NCI-H2107 (cell line): Measurements from ENCODE around the gene GOLT1A.

ENCODE experiments used
- DNase-seq: peaks from one replicate; lab custom pipeline; 2025; lab: John Stamatoyannopoulos, UW

The GOLT1A gene

GRCh38 chr1:204192046-204192445 lies 21.7 kb downstream of the GOLT1A start:
- peak; percentile 76 for DNase-seq

GRCh38 chr1:204191456-204191855 lies 22.3 kb downstream of the GOLT1A start:
- DNase-seq: no peak

- peak; percentile 53 for DNase-seq
These were observed 23.3 kb downstream of the GOLT1A start for GRCh38 chr1:204190212-204191211.

DNA sequence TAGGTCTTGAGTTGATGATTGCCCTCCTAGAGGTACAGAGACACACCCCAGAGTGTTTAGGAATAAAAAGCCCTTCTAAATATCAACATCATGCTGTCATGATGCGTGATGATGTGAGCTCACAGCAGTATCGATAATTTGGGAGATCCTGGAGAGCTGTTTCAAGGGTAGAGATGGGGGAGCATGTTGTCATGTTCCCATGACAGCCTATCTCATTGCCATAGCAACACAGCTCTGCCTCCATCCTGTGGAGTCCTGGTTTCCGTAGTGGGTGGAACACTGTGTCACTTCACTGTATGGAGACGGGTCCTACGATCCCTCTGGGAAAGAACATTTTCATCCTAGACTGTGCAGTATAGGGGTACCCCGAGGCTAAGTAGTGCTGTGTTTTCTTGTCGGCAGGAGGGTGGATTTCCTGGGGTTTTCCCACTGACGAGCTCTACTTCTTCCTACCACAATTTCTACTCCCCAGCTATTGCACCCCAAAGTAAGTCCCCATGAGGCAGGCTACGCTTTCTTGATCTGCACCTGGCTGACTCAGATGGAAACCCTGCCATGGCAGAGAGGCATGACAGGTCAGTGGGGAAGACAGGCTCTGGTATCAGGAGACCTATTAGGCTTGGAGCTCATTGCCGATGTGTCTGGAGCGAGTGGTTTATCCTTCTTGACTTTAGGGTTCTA lies 24.7 kb downstream of the GOLT1A start:
- DNase-seq: no peak

DNA sequence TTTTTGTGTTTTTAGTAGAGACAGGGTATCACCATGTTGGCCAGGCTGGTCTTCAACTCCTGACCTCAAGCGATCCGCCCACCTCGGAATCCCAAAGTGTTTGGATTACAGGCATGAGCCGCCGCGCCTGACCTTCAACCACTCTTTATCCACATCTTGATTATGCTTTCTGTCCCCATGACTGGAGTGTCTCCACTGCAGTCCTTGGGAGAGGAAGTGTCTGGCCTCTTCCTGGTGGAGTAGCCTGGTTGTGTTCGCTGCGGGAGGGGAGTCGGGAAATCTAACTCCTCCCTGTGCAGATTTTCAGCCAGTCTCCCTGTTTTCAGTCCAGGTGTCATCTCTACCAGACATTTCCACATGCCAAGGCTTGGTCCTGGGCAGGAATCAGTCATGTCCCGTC lies 27.2 kb downstream of the GOLT1A start:
- DNase-seq: no peak

GRCh38 chr1:204181116-204181515 lies 32.7 kb downstream of the GOLT1A start:
- DNase-seq: no peak

- no peak for DNase-seq
These were observed 33.7 kb downstream of the GOLT1A start for GRCh38 chr1:204180133-204180532.

- no peak for DNase-seq
These were observed 35.1 kb downstream of the GOLT1A start for GRCh38 chr1:204178487-204179281.

DNA sequence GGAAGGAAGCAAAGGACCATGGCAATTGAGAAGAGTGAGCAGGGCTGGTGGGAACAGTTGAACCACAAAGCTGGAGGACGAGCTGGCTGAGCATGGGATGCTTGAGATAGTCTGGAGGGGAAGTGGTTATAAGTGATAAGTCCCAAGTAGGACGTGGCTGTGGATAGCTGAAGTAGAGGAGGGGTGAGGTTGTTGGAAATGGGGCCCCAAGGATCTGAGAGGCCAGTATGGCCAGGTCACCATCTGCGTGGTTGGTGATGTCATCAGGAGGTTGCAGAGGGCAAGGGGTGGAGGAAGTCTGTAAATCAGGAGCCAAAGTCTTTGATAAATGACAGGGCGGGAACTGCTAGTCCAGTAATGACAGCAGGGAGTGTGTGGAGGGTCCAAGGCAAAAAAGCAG lies 36.7 kb downstream of the GOLT1A start:
- no peak for DNase-seq

GRCh38 chr1:204176049-204176448 lies 37.7 kb downstream of the GOLT1A start:
- DNase-seq: no peak

GRCh38 chr1:204174958-204175357 lies 38.8 kb downstream of the GOLT1A start:
- DNase-seq: no peak

- no peak for DNase-seq
These were observed 41.3 kb downstream of the GOLT1A start for GRCh38 chr1:204172404-204173029.

DNA sequence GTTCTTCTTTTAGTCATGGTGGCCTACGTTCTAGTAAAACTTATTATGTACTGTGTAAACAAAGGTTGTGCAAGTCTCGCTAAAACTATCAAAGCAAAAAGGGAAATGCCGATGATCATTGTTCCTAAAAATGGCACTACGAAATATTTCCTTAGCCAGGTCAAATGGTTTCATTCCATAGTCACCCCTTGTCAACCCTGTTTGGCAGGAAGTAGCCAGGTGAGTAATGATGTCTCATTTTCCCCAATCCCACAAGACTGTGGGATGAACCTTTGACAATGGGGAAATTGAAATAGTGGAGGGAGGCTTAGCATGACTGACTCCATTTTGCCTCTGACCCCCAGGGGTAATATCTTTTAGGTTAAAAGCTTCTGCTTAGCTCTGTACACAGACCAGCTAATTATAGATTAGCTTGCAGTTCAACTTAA lies 42.0 kb downstream of the GOLT1A start:
- DNase-seq: no peak

GRCh38 chr1:204170494-204171155 lies 43.2 kb downstream of the GOLT1A start:
- no peak for DNase-seq

DNA sequence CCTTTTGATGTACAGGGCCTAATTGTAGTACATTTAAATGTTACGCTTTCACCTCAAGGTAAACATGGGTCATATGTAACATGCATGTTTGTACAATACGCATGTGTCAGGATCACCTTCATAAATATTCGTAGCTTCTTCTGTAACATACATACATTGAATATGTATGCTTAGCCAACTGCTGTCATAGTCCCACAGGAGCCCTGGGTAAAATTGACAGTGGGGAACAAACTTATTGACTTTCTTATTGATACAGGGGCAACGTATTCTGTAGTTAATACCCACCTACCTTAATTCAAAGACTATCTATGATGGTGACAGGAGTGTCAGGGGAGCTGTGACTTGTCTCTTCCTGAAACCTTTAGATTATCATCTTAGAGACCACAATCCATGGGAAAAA lies 43.9 kb downstream of the GOLT1A start:
- DNase-seq: no peak

- no peak for DNase-seq
These were observed 46.1 kb downstream of the GOLT1A start for GRCh38 chr1:204167730-204168129.

- no peak for DNase-seq
These were observed 47.6 kb downstream of the GOLT1A start, which contains the start of gene REN for GRCh38 chr1:204166219-204166618. TSS of gene REN (minus strand) at chr1:204166337. CDS start at chr1:204166293, 44 bp downstream.

DNA sequence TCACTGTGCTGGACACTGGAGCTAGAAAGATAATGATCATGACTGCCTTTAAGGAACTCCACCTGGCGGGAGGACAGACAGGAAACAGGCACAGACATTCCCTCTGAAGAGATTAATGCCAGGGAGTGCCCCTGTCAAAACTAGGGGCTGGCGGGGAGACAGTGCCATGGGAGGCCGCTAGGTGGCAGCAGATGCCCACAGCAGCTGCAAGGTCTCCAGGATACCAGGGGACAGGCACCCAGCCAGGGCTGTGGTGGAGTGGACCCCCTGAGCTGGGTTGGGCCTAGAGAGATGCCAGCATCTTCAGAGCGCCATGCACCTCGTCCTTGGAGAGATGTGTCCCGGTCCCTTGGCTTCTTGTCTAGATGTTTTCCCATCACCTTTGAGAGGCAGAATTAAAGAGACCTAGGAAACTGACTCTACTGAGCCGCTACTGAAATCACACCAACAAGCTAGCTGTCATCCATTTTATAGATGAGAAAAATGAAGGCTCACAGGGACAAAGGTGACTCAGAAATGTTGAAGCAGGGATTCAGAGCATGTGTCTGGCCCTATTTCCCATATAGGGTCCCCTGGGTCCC lies 51.2 kb downstream of the GOLT1A start:
- peak; percentile 75 for DNase-seq

DNA sequence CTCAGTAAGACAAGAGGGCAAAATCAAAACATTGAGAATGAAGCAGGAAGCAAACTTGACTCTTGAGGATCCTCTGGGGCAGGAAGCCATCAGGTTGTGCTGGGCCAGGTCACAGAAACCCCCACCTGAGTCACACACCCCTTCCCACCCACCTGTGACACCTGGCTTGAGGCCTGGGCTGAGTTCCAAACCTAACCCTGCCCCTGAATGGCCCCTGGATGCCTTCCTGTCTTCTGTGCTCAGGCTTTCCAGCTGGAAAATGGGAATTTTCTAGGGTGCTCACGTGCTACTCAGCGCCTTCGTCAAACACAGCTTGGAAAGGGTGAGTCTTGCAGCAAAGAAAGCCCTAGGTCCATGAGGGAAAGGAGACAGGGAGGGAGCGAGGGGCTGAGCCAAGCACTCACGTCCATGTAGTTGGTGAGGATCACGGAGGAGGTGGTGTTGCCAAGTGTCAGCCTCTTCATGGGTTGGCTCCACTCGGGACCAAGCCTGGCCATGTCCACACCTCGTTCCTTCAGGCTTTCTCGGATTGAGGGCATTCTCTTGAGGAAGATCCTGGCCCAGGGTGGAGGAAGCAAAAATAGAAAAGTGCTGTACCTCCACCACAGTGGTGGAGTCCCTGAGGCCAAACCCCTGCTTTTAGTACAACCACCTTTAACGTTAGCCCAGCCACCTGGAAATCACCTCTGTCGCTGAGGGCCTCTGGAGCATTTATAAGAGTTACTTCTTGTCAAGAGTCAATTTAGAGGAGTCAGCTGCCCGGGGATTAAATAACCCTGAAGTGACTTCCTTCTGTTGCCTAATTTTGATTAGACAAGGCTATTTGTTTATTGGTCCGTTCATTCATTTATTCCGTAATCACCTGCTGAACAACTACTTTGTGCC lies 51.9 kb downstream of the GOLT1A start:
- no peak for DNase-seq

- DNase-seq: no peak
These were observed 55.8 kb downstream of the GOLT1A start for GRCh38 chr1:204157962-204158361.
